ENCODE measurements around the gene DDX10.

The DDX10 gene

GRCh38 chr11:108662700-108663099 lies 2.2 kb upstream of the DDX10 start:
- no peak for DNase-seq

GRCh38 chr11:108663154-108663877 lies 1.6 kb upstream of the DDX10 start:
- no peak for DNase-seq

GRCh38 chr11:108666373-108666772 lies 1.5 kb downstream of the DDX10 start:
- peak; percentile 8 for DNase-seq

- no peak for DNase-seq
Observed at GRCh38 chr11:108669286-108669685, 4.4 kb downstream of the DDX10 start.

GRCh38 chr11:108669711-108670110 lies 4.8 kb downstream of the DDX10 start:
- DNase-seq, result no peak

- no peak for DNase-seq
Observed at GRCh38 chr11:108670451-108670850, 5.6 kb downstream of the DDX10 start.

- no peak for DNase-seq
Observed at GRCh38 chr11:108672113-108672512, 7.2 kb downstream of the DDX10 start.

- DNase-seq, result no peak
Observed at GRCh38 chr11:108672786-108673185, 7.9 kb downstream of the DDX10 start.

- no peak for DNase-seq
Observed at GRCh38 chr11:108679045-108679444, 14.2 kb downstream of the DDX10 start.

- DNase-seq, result no peak
Observed at GRCh38 chr11:108680271-108680670, 15.4 kb downstream of the DDX10 start.

- DNase-seq, result no peak
Observed at GRCh38 chr11:108685419-108686130, 20.7 kb downstream of the DDX10 start.

- no peak for DNase-seq
Observed at GRCh38 chr11:108693852-108694251, 29.0 kb downstream of the DDX10 start.

- DNase-seq, result no peak
Observed at GRCh38 chr11:108694846-108695245, 30.0 kb downstream of the DDX10 start.

GRCh38 chr11:108697872-108698473 lies 33.1 kb downstream of the DDX10 start:
- peak; percentile 55 for DNase-seq

- DNase-seq, result no peak
Observed at GRCh38 chr11:108698844-108699642, 34.2 kb downstream of the DDX10 start.

- no peak for DNase-seq
Observed at GRCh38 chr11:108703916-108704315, 39.0 kb downstream of the DDX10 start.

- DNase-seq, result no peak
Observed at GRCh38 chr11:108705061-108705460, 40.2 kb downstream of the DDX10 start.

GRCh38 chr11:108708173-108708572 lies 43.3 kb downstream of the DDX10 start:
- DNase-seq, result no peak

- DNase-seq, result no peak
Observed at GRCh38 chr11:108709741-108710140, 44.9 kb downstream of the DDX10 start.

GRCh38 chr11:108713076-108713790 lies 48.4 kb downstream of the DDX10 start:
- DNase-seq, result peak; percentile 56

- no peak for DNase-seq
Observed at GRCh38 chr11:108715239-108715638, 50.4 kb downstream of the DDX10 start.

- DNase-seq, result no peak
Observed at GRCh38 chr11:108718466-108718865, 53.6 kb downstream of the DDX10 start.

All from activated CD4-positive, alpha-beta T cell treated with anti-CD3 and anti-CD28 coated beads, Interleukin-10, Interleukin-2, amounts not matched to agents 100 ng/mL and 50 ng/mL, durations not matched to agents 16 hours and 8 hours (primary cell).